ENCODE data around the gene POGZ.

- TF ChIP-seq POLR2AphosphoS5 (IDR thresholded peaks at IDR 0.05) (peak; percentile 89 to 90), POLR2A (IDR thresholded peaks at IDR 0.05; ENCODE audit: low read depth) (no peak)
These were observed at the start of gene POGZ for GRCh38 chr1:151459331-151460046.
